Right lobe of liver (tissue), 6 donors: ENCODE measurements around the gene PIK3CD. TPM values are rescaled to one million over a fixed set of nuclear protein-coding genes. Genes with fewer than 3 reads are reported as not detected.

Experiments used
- ATAC-seq, 4 donors: fragments of 200-7000 bp; cut with Tn5 transposase; one replicate each; pipeline ENCODE4 v1.9.1; 2020; ENCODE audit warnings: mild to moderate bottlenecking in 4 of 4, moderate library complexity in 4 of 4
- DNase-seq, 3 donors: peaks; one replicate each; pipeline ENCODE4 v3.0.0-alpha.2; 2020
- H3K27ac ChIP-seq, 3 donors: fragments of 200-600 bp; one replicate each; pipeline ENCODE4 v1.8.0; 2022
- H3K27me3 ChIP-seq, 2 donors: fragments of 200-600 bp; one replicate each; pipeline ENCODE4 v1.8.0; 2022
- H3K36me3 ChIP-seq, 4 donors: fragments of 200-600 bp; sonication (generic) in 1 of 4; one replicate each; pipeline versions ENCODE4 v1.5.1 to v1.8.0; 2017 to 2022; ENCODE audit warnings: control low read depth in 1 of 4
- H3K4me1 ChIP-seq, 4 donors: fragments of 200-600 bp; sonication (generic) in 1 of 4; one replicate each; pipeline versions ENCODE4 v1.5.1 to v1.8.0; 2017 to 2022; ENCODE audit warnings: control low read depth in 1 of 4
- H3K4me3 ChIP-seq, 3 donors: fragments of 200-600 bp; one replicate each; pipeline ENCODE4 v1.8.0; 2022
- H3K9me3 ChIP-seq, 4 donors: fragments of 200-600 bp; sonication (generic) in 1 of 4; one replicate each; pipeline versions ENCODE4 v1.5.1 to v1.8.0; 2017 to 2022; ENCODE audit warnings: control low read depth in 1 of 4
- POLR2A ChIP-seq: fragments of 450-650 bp; IDR thresholded peaks from one replicate; pipeline ENCODE4 v1.6.1; 2017; ENCODE audit warnings: antibody characterized with exemption, mild to moderate bottlenecking
- WGBS: methylation state at CpG from one replicate; pipeline ENCODE4 v1.1.6; 2018; ENCODE audit warnings: low coverage, low lambda C conversion rate; ENCODE audit not compliant: insufficient coverage; ENCODE audit errors: missing lambda C conversion rate; 5-methylcytosine and 5-hydroxymethylcytosine counted together
- intact Hi-C, 2 donors: fragments of 100-400 bp; cut with DNase I; formaldehyde crosslinking; loops; one replicate each; pipeline versions ENCODE4 v1.11.2 to v1.14.1; 2022
- total RNA-seq, 6 experiments: library from RNA; depleted of rRNA in 2 of 6; stranded (reverse); fragments of >200 nt in 2 of 6; fragmentation: NEBNext Ultra II Directional in 3 of 6; extraction: Animal tissue kit (Norgen Biotek cat#: 25700) in 3 of 6; gene quantifications; one replicate each; pipeline versions ENCODE4 v1.1.0 to v1.2.4, GENCODE V29; 2016 to 2023
- TF ChIP-seq, protein P1 (sequence below), 4 donors: fragments of 200-600 bp in 3 of 4; fragments of 450-650 bp in 1 of 4; IDR thresholded peaks; one replicate each; pipeline versions ENCODE4 v1.5.1 to v1.8.0; 2016 to 2022; ENCODE audit warnings: antibody characterized with exemption in 4 of 4, mild to moderate bottlenecking in 2 of 4
- donor health status: DM: no; HTN: yes; CAD: no.
- donor health status: DM: no; HTN: no; CAD: no.
- donor health status: DM: no; HTN: no; CAD: no.
- donor health status: DM: no; HTN: yes; CAD: no.
- donor health status: DM: no; HTN: yes; CAD: no.

The PIK3CD gene
- total RNA-seq, 6 experiments from 2014 or later, result 1.4 to 5.8 (median 2.6) TPM

DNA sequence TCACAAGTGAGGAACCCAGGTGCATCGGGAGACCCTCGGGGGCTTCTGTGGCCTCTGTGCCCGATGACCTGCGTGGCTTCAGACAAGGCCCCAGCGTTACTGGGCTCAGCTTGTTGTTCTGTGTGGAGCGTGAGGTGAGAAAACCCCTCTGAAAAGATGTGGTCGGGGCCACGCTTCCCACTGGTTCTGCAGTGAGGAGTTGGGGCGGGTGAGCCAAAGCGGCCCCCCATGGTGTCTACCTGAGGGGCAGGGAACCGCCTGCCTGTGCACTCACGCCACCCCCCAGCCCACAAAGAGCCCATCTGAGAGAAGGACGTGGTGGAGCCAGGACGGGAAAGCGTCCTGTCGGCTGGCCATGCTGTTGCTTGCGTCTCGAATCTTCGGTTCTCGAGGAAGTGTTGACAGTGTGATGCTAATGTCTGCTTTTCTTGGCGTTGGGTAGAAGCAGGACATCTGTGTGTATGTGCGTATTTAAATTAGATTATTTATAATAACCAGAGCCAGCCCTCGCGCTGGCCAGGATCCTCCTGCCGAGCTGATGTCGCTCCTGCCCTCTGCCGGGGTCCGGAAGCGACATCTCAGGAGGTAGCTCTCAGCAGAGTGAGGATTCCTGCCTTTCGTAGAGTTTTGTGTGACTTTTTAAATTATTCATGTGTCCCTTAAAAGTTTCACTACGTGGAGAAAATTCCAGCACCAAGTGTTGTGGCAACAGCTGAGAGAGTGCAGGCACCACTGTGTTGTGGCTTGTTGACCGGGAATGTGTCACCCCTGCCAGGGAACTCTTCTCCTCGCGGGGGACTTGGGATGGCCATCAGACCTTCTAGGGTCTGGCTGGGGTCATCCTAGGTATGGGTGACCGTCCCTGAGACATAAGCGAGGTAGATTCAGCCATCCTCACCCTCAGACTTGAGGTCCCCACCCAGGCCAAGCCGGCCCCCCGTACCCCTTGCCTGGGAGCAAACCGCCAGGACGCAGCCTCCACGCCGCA lies 47.5 kb upstream of the PIK3CD start:
- WGBS, result 89% methylated on average over 12 of the region's 42 CpGs
- intact Hi-C loops, result no loop called here
- no peak for DNase-seq
- H3K9me3 ChIP-seq, result no peaks in the 10 kb centered on the region
- H3K4me1 ChIP-seq, result no peaks in the 10 kb centered on the region
- peaks cover 0 to 12% (median 1%) of the 10 kb centered on the region in 4 donors for H3K36me3 ChIP-seq
- H3K27me3 ChIP-seq, result no peaks in the 10 kb centered on the region
- no peak overlapping the region for H3K27ac ChIP-seq
- no peak for TF ChIP-seq POLR2A
- TF ChIP-seq, protein P1, sequence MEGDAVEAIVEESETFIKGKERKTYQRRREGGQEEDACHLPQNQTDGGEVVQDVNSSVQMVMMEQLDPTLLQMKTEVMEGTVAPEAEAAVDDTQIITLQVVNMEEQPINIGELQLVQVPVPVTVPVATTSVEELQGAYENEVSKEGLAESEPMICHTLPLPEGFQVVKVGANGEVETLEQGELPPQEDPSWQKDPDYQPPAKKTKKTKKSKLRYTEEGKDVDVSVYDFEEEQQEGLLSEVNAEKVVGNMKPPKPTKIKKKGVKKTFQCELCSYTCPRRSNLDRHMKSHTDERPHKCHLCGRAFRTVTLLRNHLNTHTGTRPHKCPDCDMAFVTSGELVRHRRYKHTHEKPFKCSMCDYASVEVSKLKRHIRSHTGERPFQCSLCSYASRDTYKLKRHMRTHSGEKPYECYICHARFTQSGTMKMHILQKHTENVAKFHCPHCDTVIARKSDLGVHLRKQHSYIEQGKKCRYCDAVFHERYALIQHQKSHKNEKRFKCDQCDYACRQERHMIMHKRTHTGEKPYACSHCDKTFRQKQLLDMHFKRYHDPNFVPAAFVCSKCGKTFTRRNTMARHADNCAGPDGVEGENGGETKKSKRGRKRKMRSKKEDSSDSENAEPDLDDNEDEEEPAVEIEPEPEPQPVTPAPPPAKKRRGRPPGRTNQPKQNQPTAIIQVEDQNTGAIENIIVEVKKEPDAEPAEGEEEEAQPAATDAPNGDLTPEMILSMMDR (IDR thresholded peaks at IDR 0.05), result no peak
- no peak for ATAC-seq
- no peak overlapping the region for H3K4me3 ChIP-seq

DNA sequence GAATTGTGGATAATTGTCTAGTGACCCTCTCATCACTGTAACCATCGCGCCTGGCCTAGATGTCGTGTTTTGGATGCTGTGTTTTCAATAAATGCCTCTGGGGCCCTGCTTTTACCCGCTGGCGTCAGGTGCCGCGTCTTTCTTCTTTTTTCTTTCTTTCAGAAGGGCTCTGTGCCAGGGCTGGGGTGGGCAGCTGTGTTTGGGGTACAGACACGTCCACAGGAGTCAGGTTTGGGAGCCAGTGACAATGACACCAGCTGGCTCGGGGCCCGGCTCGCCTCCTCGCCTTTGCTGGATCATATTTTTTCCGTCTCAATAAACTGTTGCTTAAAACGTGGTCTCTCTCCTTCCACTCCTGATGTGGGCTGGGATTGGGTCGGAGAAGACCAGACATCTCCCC lies 46.7 kb upstream of the PIK3CD start:
- Histone ChIP-seq H3K27ac (no peak overlapping the region), H3K27me3 (no peaks in the 10 kb centered on the region), H3K4me3 (no peak overlapping the region), H3K4me1 (no peaks in the 10 kb centered on the region), H3K9me3 (no peaks in the 10 kb centered on the region), H3K36me3 (peaks cover 0 to 12% (median 1%) of the 10 kb centered on the region in 4 donors)
- ATAC-seq, result no peak
- intact Hi-C loops, result no loop called here
- DNase-seq, result no peak
- 90% methylated on average over 13 of the region's 15 CpGs for WGBS
- no peak for TF ChIP-seq POLR2A
- TF ChIP-seq, protein P1 (IDR thresholded peaks at IDR 0.05), result no peak

DNA sequence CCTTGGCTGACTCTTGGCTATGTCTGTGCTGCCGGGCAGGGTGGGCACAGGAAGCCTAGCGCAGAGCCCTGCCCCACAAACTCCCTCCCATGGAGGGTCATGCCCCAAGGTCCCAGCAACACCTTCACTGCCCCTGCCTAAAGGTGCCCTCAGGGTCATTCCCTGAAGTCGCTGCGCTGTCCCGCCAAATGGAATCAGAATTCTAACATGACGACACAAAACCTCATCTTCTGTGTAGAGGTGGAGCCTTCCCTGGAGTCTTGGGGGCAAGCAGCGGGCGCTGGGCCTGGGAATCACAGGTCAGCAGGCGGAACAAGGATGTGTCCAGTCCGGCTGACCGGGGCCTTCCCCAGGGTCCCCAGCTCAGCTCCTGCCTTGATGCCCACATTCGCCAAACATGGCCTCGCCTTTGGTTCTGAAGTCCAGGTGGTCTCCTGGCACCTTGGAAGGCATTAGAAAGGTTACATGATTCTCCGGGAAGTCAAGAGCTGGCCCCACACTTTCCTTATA lies 45.5 kb upstream of the PIK3CD start:
- intact Hi-C loops, result no loop called here
- no peaks in the 10 kb centered on the region for H3K9me3 ChIP-seq
- no peaks in the 10 kb centered on the region for H3K27me3 ChIP-seq
- H3K4me3 ChIP-seq, result no peak overlapping the region
- WGBS, result 100% methylated on average over 1 of the region's 14 CpGs
- DNase-seq (no peak), ATAC-seq (no peak)
- TF ChIP-seq POLR2A, result no peak
- TF ChIP-seq, protein P1 (IDR thresholded peaks at IDR 0.05), result no peak
- H3K36me3 ChIP-seq, result peaks cover 0 to 12% (median 1%) of the 10 kb centered on the region in 4 donors
- H3K4me1 ChIP-seq, result no peaks in the 10 kb centered on the region
- no peak overlapping the region for H3K27ac ChIP-seq

DNA sequence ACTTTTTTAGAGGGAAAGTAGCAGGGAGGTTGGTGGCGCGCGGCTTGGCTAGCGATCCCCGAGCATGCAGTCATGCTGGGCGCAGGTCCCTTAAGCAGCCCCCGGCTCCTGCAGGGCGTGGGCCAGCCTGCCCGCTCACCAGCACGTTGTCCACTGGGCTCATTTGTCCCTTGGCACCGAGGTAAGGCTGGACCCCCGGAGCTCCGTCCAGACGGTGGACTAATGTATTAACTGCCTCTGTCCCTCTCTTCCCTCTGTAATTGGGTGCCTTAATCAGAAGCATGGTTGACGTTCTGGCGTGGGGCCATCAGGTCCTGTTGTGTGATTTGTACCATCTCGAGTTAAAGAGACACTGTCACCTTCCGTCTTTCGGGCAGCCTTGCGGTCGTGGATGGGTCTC lies 45.1 kb upstream of the PIK3CD start:
- intact Hi-C loops, result no loop called here
- Histone ChIP-seq H3K4me3 (no peak overlapping the region), H3K27ac (no peak overlapping the region), H3K9me3 (no peaks in the 10 kb centered on the region), H3K27me3 (no peaks in the 10 kb centered on the region), H3K36me3 (peaks cover 0 to 7% (median 0%) of the 10 kb centered on the region in 4 donors), H3K4me1 (no peaks in the 10 kb centered on the region)
- no peak for TF ChIP-seq POLR2A
- TF ChIP-seq, protein P1 (IDR thresholded peaks at IDR 0.05), result no peak
- DNase-seq (no peak), ATAC-seq (no peak)
- WGBS, result 91% methylated on average over 12 of the region's 21 CpGs
